Prostate gland (tissue), 2 donors: Measurements from ENCODE around the gene FRMPD1.

Experiments
- POLR2A ChIP-seq: fragments of 450-650 bp; IDR thresholded peaks from one replicate; pipeline ENCODE4 v1.6.1; 2016; ENCODE audit warnings: antibody characterized with exemption, mild to moderate bottlenecking
- POLR2AphosphoS5 ChIP-seq: sonication (generic); formaldehyde crosslinking; IDR thresholded peaks from one replicate; pipeline ENCODE4 v1.6.1; 2017; ENCODE audit warnings: antibody characterized with exemption
- TF ChIP-seq, protein P1 (sequence below), 4 experiments: fragments of 200-600 bp in 2 of 4; fragments of 450-650 bp in 2 of 4; sonication (generic) in 2 of 4; IDR thresholded peaks; 1 replicate in 3 of 4; 2 replicates in 1 of 4; pipeline ENCODE4 v1.5.1; 2016 to 2019; ENCODE audit warnings: antibody characterized with exemption in 4 of 4, mild to moderate bottlenecking in 2 of 4, moderate library complexity in 2 of 4

DNA sequence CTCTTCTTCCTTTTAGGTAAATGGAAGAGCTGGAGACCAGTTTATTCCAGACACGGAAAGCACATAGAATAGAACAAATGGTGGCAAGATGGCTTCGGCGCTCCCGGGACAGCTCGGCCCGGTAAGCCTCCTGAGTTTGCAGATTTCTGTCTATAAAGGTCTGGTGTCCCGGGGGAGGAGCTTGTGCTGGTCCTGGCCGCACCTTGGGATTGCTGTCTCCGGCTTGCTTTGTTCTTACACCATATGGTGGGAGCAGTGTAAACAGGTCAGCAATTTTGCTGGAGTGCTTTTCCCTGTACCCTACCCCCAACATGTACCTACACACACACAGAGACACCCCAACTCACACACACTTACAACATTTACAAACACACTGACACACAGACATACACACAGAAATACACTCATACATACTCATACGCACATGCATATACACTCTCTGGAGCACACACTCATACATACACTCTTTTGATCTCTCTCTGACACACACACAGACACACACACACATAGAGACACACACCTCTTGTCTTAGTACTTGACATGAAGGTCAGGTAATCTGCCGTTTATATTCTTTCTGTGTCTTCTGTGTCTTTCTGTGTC is 42.0 kb downstream of the FRMPD1 start:
- TF ChIP-seq, protein P1, sequence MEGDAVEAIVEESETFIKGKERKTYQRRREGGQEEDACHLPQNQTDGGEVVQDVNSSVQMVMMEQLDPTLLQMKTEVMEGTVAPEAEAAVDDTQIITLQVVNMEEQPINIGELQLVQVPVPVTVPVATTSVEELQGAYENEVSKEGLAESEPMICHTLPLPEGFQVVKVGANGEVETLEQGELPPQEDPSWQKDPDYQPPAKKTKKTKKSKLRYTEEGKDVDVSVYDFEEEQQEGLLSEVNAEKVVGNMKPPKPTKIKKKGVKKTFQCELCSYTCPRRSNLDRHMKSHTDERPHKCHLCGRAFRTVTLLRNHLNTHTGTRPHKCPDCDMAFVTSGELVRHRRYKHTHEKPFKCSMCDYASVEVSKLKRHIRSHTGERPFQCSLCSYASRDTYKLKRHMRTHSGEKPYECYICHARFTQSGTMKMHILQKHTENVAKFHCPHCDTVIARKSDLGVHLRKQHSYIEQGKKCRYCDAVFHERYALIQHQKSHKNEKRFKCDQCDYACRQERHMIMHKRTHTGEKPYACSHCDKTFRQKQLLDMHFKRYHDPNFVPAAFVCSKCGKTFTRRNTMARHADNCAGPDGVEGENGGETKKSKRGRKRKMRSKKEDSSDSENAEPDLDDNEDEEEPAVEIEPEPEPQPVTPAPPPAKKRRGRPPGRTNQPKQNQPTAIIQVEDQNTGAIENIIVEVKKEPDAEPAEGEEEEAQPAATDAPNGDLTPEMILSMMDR (IDR thresholded peaks at IDR 0.05) = no peak
- no peak for TF ChIP-seq POLR2A
- no peak for TF ChIP-seq POLR2AphosphoS5
